ENCODE results near the gene SLC15A5.

The SLC15A5 gene

DNA sequence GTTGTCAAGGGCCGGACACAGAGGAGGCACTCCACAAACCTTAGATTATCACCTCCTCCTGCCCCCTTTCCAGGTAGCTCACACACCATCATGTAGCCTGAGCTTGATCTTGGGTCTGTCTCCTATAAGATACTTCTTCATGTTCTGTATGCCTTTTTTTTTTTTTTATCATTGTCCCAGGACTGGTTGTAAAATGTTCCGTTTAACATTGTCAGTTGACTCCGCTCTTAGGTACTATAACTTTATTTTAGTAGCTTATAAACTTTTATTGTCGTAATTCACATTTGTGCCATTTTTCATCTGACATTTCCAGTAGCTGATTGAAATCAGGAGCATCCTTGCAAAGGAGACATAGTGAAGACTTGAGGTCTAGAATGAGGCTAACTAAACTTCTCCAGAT is 79.9 kb downstream of the SLC15A5 start:
- no peak for DNase-seq (ENCODE audit: low read depth)
- no peak for TF ChIP-seq CTCF (IDR thresholded peaks at IDR 0.05; ENCODE audit: low read depth, low read length, missing control alignments)

DNA sequence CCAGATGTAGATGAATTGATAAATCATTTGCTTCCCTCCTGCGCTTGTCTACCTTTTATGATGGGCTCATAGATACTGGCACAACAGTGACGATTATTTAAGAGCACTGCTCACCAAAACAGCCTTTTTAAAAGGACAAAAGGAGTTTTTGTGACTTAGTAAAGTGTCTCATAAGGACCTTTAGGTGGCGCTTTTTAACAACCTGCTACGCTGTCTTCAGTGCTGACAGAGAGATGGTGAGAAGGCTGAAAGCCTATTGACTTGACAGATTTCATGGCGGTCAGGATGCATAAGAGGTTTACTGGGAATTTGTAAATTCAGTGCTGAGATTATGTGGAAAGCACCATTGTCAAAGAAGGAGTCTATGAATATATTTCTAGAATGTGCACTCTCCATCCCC is 87.6 kb downstream of the SLC15A5 start:
- TF ChIP-seq CTCF (IDR thresholded peaks at IDR 0.05; ENCODE audit: low read depth, low read length, missing control alignments), result no peak
- DNase-seq (ENCODE audit: low read depth), result no peak

More for the DNA sequence above, 79.9 kb downstream of the SLC15A5 start:
- H3K4me3 ChIP-seq (ENCODE audit: low read depth, low read length), result no peak overlapping the region

GRCh38 chr12:16187660-16188059 is 89.8 kb downstream of the SLC15A5 start:
- TF ChIP-seq CTCF (IDR thresholded peaks at IDR 0.05; ENCODE audit: low read depth, low read length, missing control alignments), result no peak
- no peak overlapping the region for H3K4me3 ChIP-seq (ENCODE audit: low read depth, low read length)
- DNase-seq (ENCODE audit: low read depth), result no peak

More for the DNA sequence above, 87.6 kb downstream of the SLC15A5 start:
- no peak overlapping the region for H3K4me3 ChIP-seq (ENCODE audit: low read depth, low read length)

DNA sequence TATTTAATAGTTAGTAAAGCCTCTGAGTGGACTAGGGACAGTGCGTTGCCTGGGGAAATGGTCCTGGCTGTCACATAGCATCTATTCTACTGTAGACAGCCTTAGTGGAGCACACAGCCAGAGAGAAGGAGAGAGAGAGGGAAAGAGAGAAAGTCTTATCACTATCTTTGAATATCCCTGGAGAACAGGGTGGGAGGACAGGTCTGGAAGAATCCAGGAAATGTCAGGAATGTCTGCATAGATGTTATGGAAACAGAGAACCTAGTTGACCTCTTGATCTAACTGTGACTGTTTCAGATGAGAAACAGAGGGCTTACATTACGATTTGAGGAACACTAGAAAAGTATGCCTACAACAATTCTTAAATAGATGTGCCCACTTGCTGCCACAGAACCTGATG is 92.8 kb downstream of the SLC15A5 start:
- TF ChIP-seq CTCF (IDR thresholded peaks at IDR 0.05; ENCODE audit: low read depth, low read length, missing control alignments), result no peak
- H3K4me3 ChIP-seq (ENCODE audit: low read depth, low read length), result no peak overlapping the region
- no peak for DNase-seq (ENCODE audit: low read depth)

- no peak for TF ChIP-seq CTCF (IDR thresholded peaks at IDR 0.05; ENCODE audit: low read depth, low read length, missing control alignments)
- H3K4me3 ChIP-seq (ENCODE audit: low read depth, low read length), result no peak overlapping the region
- no peak for DNase-seq (ENCODE audit: low read depth)
These were observed 93.9 kb downstream of the SLC15A5 start for GRCh38 chr12:16183541-16183940.

- TF ChIP-seq CTCF (IDR thresholded peaks at IDR 0.05; ENCODE audit: low read depth, low read length, missing control alignments), result no peak
- DNase-seq (ENCODE audit: low read depth), result no peak
- H3K4me3 ChIP-seq (ENCODE audit: low read depth, low read length), result no peak overlapping the region
These were observed 101.6 kb downstream of the SLC15A5 start for GRCh38 chr12:16175840-16176239.

- no peak overlapping the region for H3K4me3 ChIP-seq (ENCODE audit: low read depth, low read length)
- TF ChIP-seq CTCF (IDR thresholded peaks at IDR 0.05; ENCODE audit: low read depth, low read length, missing control alignments), result no peak
- no peak for DNase-seq (ENCODE audit: low read depth)
These were observed 103.2 kb downstream of the SLC15A5 start for GRCh38 chr12:16174282-16174681.
